ENCODE data around the gene SHISA7.
"Not testable (repeated sequence)": the region's sequence is repeated elsewhere in the genome, so short reads cannot be mapped to it uniquely, and the experiment has no call there.

SHISA7 gene

DNA sequence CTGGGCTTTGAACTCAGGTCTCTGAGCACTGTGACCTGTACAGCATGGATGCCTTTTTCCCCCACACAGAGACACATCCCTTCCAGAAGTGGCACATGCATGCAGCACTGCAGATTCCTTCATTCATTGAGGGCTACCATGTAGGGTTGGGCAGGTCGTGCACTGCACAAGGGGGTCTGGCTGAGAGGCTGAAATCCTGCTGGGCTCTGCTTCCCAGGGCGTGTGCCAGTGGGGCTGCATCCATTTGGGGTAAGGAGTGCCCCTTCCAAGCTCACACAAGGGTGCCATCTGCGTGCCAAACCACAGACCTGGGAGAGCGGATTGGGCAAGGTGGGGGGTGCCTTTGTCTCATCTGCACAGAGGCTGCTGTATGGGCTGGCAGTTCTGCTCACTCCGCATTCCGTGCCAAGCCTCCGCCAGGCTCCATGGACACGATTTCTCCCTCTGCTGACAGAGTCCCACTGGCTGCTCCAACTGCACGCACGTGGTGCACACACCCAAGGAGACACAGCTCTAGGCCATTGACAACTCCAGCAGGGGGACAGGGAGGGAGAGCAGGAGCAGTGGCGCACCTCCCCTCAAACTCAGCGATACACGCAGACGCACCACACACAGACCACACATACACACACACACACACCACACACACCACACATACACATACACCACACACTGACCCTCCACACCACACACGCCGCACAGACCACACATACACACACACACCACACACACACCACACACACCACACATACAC lies 4.5 kb upstream of the SHISA7 start:
- DNase-seq (ENCODE audit: low read depth in 2 of 2) = no peak

DNA sequence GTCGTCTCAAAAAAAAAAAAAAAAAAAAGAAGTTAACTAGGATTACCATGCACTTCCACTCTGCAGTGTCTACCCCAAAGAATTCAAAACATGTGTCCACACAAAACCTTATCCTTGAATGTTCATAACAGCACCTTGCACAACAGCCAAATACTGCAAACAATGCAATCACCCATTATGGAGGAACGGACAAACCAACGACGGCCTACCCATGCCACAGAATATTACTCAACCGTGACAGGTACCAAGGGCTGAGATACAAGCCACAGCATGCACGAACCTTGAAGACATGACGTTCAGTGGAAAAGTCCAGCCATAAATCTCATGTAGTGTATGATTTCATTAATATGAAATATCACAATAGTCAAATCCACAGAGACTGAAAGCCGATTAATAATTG lies 3.0 kb upstream of the SHISA7 start:
- no peak for DNase-seq (ENCODE audit: low read depth in 2 of 2)

DNA sequence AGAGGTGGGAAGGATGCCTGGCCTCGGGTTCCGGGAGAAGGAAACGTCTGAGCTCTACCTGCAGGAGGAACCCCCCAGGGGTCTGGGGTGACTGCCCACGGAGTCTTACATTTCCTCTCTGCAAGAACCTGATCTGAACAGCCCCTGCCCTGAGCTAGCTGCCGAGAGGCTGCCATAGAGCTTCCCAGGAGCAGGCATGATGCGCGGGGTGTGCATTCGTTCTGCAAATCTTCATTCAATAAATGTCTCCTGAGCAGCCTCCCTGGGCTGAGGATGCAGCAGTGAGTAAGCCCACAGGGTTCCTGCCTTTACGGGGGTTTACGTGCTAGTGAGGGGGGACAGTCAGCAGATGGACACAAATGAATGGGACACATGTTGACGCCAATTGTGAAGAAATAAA lies 1.5 kb upstream of the SHISA7 start:
- DNase-seq (ENCODE audit: low read depth in 2 of 2) = no peak

DNA sequence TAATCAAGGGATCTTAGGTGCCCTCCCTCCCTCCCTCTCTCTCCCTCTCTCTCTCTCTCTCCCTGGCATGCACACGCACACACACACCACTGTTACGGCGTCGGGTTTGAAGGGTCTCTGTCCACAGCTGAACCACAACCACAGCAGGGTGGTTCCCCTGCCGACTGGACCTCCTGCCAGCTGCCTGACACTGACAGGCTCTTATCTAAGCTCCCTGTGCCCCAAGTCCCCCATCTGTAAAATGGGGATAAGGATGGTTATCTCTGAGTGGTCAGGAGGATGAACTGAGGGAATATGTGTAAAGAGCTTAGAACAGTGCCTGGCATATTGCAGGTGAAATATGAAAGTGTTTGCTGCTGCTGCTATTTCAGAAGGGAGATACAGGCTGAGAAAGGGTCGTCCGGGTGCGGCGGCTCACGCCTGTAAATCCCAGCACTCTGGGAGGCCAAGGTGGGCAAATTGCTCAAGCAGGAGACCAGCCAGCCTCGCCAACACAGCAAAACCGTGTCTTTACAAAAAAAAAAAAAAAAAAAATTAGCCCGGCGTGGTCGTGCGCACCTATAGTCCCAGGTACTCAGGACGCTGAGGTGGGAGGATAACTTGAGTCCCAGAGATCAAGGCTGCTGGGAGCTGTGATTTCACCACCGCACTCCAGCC lies 852 bp upstream of the SHISA7 start:
- no peak for DNase-seq (ENCODE audit: low read depth in 2 of 2)

DNA sequence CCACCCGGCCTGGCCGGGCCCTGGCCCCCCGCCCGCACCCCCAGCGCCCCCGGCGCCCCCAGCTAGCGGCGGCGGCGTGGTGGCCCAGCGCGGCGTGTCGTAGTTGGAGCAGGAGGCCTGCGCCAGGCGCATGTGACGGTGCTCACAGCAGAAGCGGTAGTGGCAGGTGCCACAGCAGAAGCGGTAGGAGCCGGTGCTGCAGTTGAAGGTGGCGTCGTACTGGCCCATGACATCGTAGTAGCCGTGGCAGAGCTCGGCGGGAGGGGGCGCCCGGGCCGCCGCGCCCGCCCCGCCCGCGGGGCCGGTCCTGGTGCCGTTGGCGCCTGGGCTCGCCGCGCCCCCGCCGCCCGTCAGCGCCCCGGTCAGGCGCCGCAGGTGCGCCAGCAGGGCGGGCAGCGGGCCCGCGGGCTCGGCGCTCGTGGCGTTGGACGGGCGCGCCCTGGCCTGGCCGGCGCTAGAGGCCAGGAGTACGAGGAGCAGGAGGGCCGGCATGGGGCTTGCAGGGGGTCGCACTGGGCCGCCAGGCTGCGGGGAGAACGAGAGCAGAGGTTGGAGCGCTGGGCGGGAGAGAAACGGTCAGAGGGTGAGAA lies 633 bp downstream of the SHISA7 start:
- DNase-seq (ENCODE audit: low read depth in 2 of 2) = no peak

DNA sequence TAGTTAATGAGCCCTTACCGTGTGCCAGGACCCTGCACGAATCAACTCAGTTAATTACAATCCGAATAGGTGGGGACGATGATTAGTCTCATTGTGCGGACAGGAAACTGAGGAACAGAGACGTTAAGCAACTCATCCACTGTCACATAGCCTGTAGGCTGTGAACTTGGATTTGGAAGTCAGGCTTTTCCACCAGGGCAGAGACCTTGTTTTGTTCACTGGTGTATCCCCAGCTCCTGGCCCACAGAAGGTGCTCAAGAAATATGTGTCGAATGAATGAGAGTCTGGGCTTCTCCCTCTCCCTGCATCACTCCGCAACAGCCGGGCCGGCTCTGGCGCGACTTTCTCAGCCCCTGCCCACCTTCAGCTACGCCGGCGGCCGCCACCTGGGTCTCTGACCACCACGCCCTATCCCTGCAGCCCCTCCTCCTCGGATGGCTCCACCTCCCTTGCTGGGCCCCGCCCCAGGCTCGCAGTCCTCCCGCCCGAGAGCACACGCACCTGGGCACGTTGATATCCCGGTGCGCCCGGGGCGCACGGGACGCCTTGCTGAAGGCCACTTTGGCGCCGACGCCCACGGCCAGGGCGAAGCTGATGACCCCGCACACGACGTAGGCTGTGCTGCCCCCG lies 1.3 kb downstream of the SHISA7 start:
- DNase-seq (ENCODE audit: low read depth in 2 of 2) = no peak

DNA sequence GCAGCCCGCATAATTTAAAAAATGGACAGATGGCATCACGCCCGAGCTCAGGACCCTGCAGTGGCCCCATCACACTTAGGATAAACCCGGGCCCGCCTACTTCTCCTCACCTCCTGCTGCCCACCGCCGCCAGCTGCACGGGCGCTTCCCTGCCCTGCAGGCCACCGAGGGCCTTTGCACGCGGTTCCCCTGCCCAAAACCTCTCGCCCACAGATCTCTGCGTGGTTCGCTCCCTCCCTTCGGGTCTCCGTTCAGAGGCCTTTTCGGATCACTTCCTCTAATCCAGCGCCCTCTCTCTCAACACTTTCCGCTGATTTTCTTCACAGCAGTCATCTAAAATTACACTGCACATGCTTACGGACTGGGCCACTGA lies 1.8 kb downstream of the SHISA7 start:
- no peak for DNase-seq (ENCODE audit: low read depth in 2 of 2)

DNA sequence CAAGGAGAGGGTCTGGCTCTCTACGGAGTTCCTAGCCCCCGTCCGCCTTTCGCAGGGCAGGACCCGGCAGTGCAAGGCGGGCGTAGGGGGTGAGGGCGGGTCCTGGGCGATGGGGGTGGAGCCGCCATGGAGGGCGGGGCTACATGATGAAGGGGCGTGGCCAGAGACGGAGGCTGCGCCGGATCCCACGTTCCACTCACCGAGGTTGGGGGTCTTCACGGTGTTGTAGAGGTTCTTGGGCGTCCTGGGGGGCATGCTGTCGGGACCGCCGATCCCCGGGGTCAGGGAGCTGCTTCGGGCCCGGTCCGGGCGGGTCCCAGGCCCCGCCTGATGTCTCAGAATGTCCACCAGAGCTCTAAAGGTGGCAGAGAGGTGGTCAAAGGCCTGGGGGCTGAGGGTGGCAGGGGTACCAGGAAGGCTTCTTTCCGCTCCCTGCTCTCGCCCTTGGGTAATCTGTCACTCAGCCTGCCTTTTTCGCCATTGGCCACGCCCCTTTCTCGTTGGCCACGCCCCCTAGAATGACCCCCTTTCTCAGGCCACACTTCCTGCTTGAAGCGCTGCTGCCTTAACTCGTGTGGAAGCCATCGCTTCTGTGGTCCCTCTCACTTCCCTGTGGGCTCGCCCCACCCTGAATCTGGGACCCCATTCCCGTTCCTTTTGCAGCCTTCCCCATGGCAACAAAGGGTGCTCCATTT lies 2.5 kb downstream of the SHISA7 start:
- peak in 1 of 2 donors; percentile 30 for DNase-seq (ENCODE audit: low read depth in 2 of 2)

DNA sequence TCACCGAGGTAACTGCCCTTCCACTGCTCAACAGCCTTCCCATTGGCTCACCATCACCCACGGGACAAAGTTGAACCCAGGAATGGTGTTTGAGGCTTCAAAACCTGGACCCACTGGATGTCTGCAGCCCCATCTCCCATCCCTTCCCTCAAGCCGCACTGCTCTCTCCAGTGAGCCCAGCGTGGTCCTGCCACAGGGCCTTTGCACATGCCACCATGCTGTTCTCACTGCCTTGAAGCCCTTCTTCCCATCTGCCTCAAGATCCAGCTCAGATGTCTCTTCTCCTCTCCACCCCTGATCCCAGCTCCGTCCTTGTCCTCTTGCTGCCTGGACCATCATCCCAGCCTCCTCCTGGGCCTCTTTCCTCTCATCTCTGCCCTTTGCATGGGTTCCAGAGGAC lies 4.0 kb downstream of the SHISA7 start:
- DNase-seq (ENCODE audit: low read depth in 2 of 2) = no peak

DNA sequence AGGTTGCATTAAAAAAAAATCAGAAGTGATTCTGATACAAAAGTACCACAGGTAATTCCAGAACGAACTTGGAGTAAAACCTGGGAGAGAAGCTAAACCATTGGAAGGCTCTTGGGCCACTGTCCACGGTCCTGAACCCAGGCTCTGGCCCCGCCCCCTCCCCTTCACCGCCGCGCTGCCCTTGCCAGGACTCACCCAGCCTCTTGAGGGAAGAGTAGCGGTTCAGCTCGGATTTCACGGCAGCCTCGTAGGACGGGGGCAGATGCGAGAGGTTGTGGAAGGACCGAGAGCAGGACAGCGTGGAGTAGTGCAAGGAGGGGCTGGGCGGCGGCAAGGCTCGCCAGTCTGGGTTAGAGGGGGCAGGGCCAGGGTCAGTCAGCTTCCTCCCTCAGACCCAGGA lies 5.7 kb downstream of the SHISA7 start:
- DNase-seq (ENCODE audit: low read depth in 2 of 2) = no peak

DNA sequence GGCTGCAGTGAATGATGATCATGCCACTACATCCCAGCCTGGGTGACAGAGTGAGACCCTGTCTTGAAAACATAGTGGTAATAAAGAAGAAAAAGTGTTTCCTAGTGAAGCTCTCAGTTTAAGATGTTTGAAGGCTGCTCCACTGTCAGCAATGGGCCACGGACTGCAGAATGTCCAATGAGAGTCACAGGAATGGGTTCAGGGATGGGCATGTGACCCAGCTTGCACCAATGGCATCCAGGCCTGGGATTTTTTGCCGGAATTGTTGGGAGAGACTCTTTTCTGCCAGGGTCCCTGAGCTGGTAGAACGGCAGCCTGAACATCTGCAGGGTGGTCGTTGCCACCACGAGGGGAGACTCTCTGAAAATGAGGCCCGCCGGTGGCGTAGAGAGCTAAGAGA lies 6.3 kb downstream of the SHISA7 start:
- no peak for DNase-seq (ENCODE audit: low read depth in 2 of 2)

DNA sequence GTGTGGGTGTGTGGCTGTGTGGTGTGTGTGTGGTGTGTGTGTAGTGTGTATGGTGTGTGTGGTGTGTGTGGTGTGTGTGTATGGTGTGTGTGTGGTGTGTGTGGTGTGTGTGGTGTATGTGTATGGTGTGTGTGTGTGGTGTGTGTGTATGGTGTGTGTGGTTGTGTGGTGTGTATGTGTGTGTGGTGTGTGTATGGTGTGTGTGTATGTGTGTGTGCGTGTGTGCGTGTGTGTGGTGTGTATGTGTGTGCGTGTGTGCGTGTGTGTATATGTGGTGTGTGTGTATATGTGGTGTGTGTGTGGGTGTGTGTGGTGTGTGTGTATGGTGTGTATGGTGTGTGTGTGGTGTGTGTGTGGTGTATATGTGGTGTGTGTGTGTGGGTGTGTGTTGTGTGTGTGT lies 8.1 kb downstream of the SHISA7 start:
- no peak for DNase-seq (ENCODE audit: low read depth in 2 of 2)

DNA sequence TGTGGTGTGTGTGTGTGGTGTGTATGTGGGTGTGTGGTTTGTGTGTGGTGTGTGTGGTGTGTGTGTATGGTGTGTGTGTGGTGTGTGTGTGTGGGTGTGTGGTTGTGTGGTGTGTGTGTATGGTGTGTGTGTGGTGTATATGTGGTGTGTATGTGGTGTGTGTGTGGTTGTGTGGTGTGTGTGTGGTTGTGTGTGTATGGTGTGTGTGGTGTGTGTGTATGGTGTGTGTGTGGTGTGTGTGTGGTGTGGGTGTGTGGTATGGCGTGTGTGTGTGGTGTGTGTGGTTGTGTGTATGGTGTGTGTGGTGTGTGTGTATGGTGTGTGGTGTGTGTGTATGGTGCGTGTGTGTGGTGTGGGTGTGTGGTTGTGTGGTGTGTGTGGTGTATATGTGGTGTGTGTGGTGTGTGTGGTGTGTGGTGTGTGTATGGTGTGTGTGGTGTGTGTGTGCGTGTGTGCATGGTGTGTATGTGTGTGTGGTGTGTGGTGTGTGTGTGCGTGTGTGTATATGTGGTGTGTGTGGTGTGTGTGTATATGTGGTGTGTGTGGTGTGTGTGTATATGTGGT lies 8.7 kb downstream of the SHISA7 start:
- DNase-seq (ENCODE audit: low read depth in 2 of 2) = no peak

DNA sequence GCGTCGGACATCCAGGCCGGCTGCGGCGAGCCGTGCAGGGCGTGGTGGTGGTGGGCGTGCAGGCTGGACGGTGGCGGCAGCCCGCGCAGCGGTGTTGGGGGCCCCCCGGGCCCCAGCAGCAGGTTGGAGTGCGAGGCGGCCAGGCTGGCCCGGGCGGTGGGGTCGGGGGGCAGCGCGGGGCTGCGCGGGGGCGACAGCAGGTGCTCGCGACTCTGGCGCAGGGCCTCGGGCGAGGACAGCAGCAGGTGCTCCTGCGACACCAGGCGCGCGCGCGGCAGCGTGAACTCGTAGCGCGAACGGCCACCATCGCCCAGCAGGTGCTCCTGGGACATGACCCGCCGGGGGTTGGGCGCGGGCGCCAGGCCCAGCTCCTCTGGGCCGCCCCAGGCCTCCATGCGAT lies 9.8 kb downstream of the SHISA7 start:
- no peak for DNase-seq (ENCODE audit: low read depth in 2 of 2)

DNA sequence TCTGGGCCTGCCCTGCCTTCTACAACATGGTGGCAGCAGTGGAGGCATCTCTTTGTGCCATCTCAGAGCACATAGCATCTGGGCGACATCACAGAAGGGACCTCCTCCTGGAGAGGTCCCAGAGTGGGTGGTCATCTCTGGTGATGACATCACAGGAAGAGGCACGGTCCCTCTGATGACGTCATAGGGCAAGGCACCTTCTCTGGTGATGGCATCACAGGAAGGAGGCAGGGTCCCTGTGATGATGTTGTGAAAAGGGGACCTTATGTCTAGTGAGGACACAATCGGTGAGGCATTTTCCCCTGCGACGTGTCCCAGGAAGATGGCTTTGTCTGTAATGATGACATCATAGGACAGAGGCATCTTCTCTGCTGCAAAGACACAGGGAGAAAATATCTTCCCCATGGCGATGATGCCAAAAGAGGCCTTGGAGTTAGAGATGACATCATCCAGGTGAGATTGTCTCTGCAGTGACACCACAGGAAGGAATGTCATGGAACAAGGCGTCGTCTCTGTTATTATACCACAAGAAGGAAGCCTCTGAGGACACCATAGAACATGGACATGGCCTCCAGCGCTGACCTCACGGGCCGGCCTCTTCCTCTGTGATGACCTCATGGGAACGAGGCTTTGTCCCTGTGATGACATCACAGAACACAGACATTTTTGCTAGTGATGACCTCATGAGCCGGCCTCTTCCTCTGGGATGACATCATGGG lies 10.7 kb downstream of the SHISA7 start:
- DNase-seq (ENCODE audit: low read depth in 2 of 2) = no peak

DNA sequence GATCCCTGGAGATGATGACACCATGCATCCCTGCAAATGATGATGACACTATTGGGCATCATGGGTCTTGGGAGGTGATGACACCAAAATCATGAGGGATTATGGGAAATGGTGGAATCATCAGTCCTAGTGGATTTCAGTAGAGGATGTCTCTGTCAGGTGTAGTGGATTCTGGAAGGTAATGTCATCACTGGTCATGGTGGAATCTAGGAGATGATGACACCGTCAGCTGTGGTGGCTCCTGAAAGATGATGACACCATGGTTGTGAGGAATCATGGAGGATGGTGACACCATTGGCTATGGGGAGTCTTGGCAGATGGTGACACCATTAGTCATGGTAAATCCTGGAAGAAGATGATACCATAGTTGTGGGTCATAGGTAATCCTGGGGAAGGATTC lies 11.9 kb downstream of the SHISA7 start:
- DNase-seq (ENCODE audit: low read depth in 2 of 2) = no peak

DNA sequence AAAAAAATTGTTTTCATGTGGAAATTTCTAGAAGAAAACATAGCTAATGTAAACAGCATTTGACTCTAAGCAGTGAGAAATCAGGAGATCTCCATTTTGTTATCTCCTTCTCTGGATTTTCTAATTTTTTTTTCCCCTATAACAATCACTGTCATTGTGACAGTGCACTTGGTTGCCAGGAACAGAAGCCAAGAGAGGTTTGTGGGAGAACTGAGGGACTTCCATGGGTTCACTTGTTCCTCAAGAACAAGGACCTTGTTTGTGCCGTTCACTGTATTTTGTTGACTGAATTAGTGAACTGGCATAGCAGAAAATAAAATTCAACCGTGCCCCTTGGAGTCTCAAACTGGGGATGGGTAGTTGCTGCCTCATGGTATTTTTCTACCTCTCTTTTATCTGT lies 17.1 kb downstream of the SHISA7 start:
- DNase-seq (ENCODE audit: low read depth in 2 of 2) = no peak

DNA sequence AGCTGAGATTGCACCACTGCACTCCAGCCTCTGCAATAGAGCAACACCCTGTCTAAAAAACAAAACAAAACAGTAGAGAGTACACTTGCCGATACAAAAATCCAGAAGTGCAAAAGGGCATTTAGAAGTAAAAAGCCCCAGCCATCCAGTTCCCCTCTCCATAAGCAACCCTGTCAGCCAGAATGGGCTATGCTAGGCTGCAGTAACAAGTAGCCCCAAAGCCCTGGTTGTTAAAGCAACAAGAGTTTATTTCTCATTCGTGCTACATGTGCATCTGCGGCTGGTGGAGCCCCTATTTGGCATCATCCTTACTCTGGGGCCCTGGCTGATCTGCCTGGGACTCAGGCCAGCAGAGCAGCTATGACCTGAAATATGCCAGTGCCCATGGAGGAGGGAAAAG lies 18.6 kb downstream of the SHISA7 start:
- DNase-seq (ENCODE audit: low read depth in 2 of 2) = no peak

DNA sequence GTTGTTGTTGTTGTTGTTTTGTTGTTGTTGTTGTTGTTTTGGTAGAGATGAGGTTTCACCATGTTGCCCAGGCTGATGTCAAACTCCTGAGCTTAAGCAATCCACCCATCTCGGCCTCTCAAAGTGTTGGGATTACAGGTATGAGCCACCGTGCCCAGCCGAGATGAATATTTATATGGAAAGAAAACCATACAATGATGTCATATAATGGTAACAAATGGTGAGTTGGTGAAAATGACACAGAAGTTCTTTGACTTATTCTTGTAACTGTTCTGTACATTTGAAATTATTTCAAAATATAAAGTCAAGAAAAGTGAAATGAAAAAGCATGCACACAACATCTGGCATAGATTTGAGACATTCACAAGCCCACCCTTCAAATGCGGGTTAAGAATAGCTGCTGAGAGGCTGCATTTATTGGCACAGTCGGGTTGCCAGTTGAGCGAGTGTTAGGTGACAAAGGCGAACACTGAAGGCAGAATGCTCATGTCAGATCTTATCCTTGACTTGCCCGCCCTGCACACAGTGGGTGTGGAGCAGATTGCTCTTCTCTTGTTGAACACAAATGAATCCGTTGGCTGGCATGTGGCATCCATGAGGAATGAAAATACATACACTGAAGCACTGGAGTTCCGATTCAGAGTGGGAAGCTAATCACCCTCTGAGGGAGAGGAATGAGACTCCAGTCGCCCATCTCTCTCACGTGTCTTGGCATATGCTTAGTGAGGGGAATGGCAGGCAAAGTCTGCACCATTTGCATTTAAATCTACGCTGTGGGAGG lies 19.7 kb downstream of the SHISA7 start:
- no peak for DNase-seq (ENCODE audit: low read depth in 2 of 2)

DNA sequence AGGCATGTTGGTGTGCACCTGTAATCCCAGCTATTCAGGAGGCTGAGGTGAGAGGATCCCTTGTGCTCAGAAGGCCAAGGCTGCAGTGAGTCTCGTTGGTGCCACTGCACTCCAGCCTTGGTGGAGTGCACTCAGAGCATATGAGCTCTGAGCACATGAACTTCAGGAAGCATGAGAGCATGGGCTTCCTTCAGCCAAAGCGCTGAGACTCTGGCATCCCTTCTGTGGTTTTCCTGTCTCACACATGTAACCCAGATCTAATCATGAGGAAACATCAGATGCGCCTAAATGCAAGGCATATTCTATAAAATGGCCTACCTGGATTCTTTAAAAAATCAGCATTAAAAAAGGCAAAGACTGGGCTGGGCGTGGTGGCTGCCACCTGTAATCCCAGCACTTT lies 21.8 kb downstream of the SHISA7 start:
- DNase-seq (ENCODE audit: low read depth in 2 of 2) = not testable (repeated sequence)

Data from stimulated activated CD4-positive, alpha-beta T cell treated with anti-CD3 and anti-CD28 coated beads, Interleukin-4, amount 100 ng/mL, for 48 hours (primary cell).